Measurements from ENCODE around the gene CTNND2. TPM values are rescaled to one million over a fixed set of nuclear protein-coding genes. Genes with fewer than 3 reads are reported as not detected.

The CTNND2 gene
- polyA plus RNA-seq, 1 donor from 2014 or later, result 67.0 TPM

GRCh38 chr5:11082404-11082945 lies 821.8 kb downstream of the CTNND2 start:
- H3K4me2 ChIP-seq (ENCODE audit: low read length), result no peak overlapping the region
- H3K9me3 ChIP-seq (ENCODE audit: low read length), result no peaks in the 10 kb centered on the region
- H3K36me3 ChIP-seq (ENCODE audit: insufficient read depth, low read length), result peaks cover 13% of the 10 kb centered on the region
- no peak overlapping the region for H3K27ac ChIP-seq (ENCODE audit: low read length)
- no peaks in the 10 kb centered on the region for H3F3A ChIP-seq (ENCODE audit: insufficient read depth, low read length, poor library complexity, severe bottlenecking)
- H3K4me3 ChIP-seq (ENCODE audit: low read length), result no peak overlapping the region
- H3K9ac ChIP-seq (ENCODE audit: low read length), result no peak overlapping the region
- no peaks in the 10 kb centered on the region for H3K9me2 ChIP-seq (ENCODE audit: insufficient read depth, low read length)
- H3K27me3 ChIP-seq (ENCODE audit: insufficient read depth, low read depth, low read length), result no peaks in the 10 kb centered on the region
- no peak overlapping the region for H2AFZ ChIP-seq (ENCODE audit: low read depth, low read length)
- H3K79me2 ChIP-seq (replicated peaks; ENCODE audit: insufficient read depth, low read length), result no peaks in the 10 kb centered on the region
- TF ChIP-seq SMC3 (conservative IDR thresholded peaks at IDR 0.05; ENCODE audit: poor library complexity) (no peak), POLR2AphosphoS5 (IDR thresholded peaks at IDR 0.05) (no peak), EP300 (conservative IDR thresholded peaks at IDR 0.05; ENCODE audit: poor library complexity, severe bottlenecking) (no peak), RAD21 (conservative IDR thresholded peaks at IDR 0.05) (no peak), EZH2 (IDR thresholded peaks at IDR 0.05; ENCODE audit: borderline replicate concordance, insufficient read depth, low read length, poor library complexity, severe bottlenecking) (no peak), MXI1 (conservative IDR thresholded peaks at IDR 0.05; ENCODE audit: poor library complexity, severe bottlenecking) (no peak)
- no peaks in the 10 kb centered on the region for H4K20me1 ChIP-seq (ENCODE audit: insufficient read depth)

DNA sequence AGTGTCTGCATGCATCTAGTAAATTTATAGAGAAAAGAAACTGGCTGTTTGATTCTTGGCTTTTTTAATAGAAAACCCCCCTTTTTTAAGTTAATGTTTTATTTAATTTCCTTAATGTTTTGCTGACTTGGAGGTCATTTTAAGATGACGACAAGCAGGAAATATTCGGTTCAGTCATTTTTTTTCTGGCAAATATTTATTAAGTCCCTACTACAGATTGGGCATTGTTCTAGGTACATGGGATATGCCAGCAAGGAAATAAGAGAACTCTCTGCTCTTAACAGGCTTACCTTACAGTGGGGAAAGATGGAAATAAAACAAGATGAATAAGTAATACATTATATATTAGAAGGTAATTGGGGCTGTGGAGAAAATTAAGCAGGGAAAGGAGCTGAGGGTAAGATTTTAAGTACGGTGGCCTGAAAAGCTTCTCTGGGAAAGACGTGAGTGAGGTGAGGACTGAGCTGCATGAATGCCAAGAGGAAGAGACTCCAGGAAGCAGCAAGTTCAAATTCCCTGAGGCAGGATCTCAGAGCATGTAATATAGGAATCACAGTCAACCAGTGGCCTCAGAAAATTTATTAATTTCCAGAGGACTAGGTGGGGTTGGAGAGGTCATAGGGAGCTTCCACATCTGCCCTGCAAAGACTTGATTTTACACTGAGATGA lies 827.2 kb downstream of the CTNND2 start:
- no peak overlapping the region for H3K4me3 ChIP-seq (ENCODE audit: low read length)
- no peaks in the 10 kb centered on the region for H4K20me1 ChIP-seq (ENCODE audit: insufficient read depth)
- H3F3A ChIP-seq (ENCODE audit: insufficient read depth, low read length, poor library complexity, severe bottlenecking), result no peaks in the 10 kb centered on the region
- no peak overlapping the region for H3K9ac ChIP-seq (ENCODE audit: low read length)
- no peak overlapping the region for H2AFZ ChIP-seq (ENCODE audit: low read depth, low read length)
- no peak for TF ChIP-seq POLR2AphosphoS5 (IDR thresholded peaks at IDR 0.05)
- no peak for TF ChIP-seq SMC3 (conservative IDR thresholded peaks at IDR 0.05; ENCODE audit: poor library complexity)
- no peak for TF ChIP-seq EP300 (conservative IDR thresholded peaks at IDR 0.05; ENCODE audit: poor library complexity, severe bottlenecking)
- TF ChIP-seq RAD21 (conservative IDR thresholded peaks at IDR 0.05), result no peak
- TF ChIP-seq, protein P1, sequence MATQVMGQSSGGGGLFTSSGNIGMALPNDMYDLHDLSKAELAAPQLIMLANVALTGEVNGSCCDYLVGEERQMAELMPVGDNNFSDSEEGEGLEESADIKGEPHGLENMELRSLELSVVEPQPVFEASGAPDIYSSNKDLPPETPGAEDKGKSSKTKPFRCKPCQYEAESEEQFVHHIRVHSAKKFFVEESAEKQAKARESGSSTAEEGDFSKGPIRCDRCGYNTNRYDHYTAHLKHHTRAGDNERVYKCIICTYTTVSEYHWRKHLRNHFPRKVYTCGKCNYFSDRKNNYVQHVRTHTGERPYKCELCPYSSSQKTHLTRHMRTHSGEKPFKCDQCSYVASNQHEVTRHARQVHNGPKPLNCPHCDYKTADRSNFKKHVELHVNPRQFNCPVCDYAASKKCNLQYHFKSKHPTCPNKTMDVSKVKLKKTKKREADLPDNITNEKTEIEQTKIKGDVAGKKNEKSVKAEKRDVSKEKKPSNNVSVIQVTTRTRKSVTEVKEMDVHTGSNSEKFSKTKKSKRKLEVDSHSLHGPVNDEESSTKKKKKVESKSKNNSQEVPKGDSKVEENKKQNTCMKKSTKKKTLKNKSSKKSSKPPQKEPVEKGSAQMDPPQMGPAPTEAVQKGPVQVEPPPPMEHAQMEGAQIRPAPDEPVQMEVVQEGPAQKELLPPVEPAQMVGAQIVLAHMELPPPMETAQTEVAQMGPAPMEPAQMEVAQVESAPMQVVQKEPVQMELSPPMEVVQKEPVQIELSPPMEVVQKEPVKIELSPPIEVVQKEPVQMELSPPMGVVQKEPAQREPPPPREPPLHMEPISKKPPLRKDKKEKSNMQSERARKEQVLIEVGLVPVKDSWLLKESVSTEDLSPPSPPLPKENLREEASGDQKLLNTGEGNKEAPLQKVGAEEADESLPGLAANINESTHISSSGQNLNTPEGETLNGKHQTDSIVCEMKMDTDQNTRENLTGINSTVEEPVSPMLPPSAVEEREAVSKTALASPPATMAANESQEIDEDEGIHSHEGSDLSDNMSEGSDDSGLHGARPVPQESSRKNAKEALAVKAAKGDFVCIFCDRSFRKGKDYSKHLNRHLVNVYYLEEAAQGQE (IDR thresholded peaks at IDR 0.05; ENCODE audit: borderline replicate concordance), result no peak
- TF ChIP-seq, protein P2, sequence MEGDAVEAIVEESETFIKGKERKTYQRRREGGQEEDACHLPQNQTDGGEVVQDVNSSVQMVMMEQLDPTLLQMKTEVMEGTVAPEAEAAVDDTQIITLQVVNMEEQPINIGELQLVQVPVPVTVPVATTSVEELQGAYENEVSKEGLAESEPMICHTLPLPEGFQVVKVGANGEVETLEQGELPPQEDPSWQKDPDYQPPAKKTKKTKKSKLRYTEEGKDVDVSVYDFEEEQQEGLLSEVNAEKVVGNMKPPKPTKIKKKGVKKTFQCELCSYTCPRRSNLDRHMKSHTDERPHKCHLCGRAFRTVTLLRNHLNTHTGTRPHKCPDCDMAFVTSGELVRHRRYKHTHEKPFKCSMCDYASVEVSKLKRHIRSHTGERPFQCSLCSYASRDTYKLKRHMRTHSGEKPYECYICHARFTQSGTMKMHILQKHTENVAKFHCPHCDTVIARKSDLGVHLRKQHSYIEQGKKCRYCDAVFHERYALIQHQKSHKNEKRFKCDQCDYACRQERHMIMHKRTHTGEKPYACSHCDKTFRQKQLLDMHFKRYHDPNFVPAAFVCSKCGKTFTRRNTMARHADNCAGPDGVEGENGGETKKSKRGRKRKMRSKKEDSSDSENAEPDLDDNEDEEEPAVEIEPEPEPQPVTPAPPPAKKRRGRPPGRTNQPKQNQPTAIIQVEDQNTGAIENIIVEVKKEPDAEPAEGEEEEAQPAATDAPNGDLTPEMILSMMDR (IDR thresholded peaks at IDR 0.05; ENCODE audit: poor library complexity, severe bottlenecking), result no peak
- TF ChIP-seq EZH2 (IDR thresholded peaks at IDR 0.05; ENCODE audit: borderline replicate concordance, insufficient read depth, low read length, poor library complexity, severe bottlenecking), result no peak
- no peak for TF ChIP-seq TAF1 (IDR thresholded peaks at IDR 0.05; ENCODE audit: low read depth)
- TF ChIP-seq MXI1 (conservative IDR thresholded peaks at IDR 0.05; ENCODE audit: poor library complexity, severe bottlenecking), result no peak
- H3K79me2 ChIP-seq (replicated peaks; ENCODE audit: insufficient read depth, low read length), result no peaks in the 10 kb centered on the region
- no peaks in the 10 kb centered on the region for H3K9me2 ChIP-seq (ENCODE audit: insufficient read depth, low read length)
- H3K9me3 ChIP-seq (ENCODE audit: low read length), result no peaks in the 10 kb centered on the region
- H3K27me3 ChIP-seq (ENCODE audit: insufficient read depth, low read depth, low read length), result no peaks in the 10 kb centered on the region
- H3K27ac ChIP-seq (ENCODE audit: low read length), result no peak overlapping the region
- peaks cover 5% of the 10 kb centered on the region for H3K36me3 ChIP-seq (ENCODE audit: insufficient read depth, low read length)
- H3K4me2 ChIP-seq (ENCODE audit: low read length), result no peak overlapping the region
